GM12873 (cell line): Measurements from ENCODE around the gene C8A.
A peak's percentile ranks its signal among the peaks of the same experiment; 100 is the strongest.

Experiments
- TF ChIP-seq, protein P1 (sequence below): IDR thresholded peaks from 2 replicates; pipeline ENCODE4 v1.5.1; 2012; ENCODE audit warnings: low read depth, mild to moderate bottlenecking, moderate library complexity, low read length, control low read depth; ENCODE audit not compliant: insufficient read depth; ENCODE audit errors: missing control alignments

C8A gene

DNA sequence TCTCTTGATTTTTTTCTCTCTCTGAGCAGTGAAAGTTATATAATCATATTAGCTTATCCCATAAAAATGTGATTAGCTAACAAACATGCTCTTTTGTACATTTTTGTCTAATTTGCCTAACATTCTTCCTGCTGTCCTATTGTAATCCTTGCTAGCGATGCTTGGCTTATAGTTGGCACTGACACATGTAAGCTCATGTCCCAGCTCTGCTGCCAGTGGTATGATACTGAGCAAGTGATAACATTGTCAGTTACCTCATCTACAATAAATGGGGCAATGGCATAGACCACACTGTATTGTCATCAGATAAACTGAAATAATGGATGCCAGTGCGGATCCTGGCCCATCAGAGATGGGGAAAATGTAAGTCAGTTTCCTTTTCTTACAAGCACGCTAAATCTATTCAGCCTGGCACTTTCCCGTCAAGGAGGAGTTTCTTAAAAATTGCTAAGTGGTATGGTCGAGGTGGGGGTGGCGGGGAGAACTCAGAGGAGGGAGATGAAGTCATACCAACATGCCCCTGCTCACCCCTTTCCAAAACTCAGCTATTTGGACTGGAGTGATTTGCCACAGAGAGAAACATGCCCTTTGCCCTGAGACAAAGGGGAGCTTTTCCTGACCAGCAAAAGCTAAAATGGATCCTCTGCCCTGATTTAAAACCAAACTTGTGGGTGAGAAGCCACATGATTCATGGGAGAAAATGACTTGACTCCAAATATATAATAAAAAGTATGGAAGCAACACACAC, 36.7 kb upstream of the C8A start:
- TF ChIP-seq, protein P1, sequence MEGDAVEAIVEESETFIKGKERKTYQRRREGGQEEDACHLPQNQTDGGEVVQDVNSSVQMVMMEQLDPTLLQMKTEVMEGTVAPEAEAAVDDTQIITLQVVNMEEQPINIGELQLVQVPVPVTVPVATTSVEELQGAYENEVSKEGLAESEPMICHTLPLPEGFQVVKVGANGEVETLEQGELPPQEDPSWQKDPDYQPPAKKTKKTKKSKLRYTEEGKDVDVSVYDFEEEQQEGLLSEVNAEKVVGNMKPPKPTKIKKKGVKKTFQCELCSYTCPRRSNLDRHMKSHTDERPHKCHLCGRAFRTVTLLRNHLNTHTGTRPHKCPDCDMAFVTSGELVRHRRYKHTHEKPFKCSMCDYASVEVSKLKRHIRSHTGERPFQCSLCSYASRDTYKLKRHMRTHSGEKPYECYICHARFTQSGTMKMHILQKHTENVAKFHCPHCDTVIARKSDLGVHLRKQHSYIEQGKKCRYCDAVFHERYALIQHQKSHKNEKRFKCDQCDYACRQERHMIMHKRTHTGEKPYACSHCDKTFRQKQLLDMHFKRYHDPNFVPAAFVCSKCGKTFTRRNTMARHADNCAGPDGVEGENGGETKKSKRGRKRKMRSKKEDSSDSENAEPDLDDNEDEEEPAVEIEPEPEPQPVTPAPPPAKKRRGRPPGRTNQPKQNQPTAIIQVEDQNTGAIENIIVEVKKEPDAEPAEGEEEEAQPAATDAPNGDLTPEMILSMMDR: no peak

DNA sequence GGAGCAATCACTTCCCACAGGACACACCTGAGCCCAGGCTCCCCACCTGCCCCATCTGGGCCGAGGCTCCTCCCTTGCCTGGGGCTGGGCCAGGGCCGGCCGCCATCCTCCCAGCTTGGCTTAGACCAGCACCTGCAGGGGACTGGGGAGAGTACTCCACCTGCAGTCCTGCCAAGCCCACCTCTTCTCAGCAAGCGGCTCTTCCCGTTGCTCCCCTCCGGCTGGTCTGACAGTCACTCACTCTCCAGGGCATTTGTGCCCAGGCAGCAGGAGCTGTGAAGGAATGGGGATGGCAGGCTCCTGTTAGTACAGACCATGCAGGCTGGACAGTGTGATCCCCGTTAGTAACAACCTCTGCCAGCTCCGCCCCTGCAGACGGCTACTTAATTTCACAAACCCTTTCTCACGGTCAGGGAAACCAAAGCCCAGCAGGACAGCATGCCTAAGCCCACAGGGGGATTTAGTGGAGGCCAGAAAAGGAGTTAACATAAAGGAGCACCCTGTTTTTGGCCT, 35.2 kb upstream of the C8A start, which contains the start of gene FYB2:
Gene FYB2 (minus strand): TSS at position 18 of the 513 bp plus-strand sequence. CDS start 114 bp downstream, outside the sequence.
- TF ChIP-seq, protein P1: no peak

DNA sequence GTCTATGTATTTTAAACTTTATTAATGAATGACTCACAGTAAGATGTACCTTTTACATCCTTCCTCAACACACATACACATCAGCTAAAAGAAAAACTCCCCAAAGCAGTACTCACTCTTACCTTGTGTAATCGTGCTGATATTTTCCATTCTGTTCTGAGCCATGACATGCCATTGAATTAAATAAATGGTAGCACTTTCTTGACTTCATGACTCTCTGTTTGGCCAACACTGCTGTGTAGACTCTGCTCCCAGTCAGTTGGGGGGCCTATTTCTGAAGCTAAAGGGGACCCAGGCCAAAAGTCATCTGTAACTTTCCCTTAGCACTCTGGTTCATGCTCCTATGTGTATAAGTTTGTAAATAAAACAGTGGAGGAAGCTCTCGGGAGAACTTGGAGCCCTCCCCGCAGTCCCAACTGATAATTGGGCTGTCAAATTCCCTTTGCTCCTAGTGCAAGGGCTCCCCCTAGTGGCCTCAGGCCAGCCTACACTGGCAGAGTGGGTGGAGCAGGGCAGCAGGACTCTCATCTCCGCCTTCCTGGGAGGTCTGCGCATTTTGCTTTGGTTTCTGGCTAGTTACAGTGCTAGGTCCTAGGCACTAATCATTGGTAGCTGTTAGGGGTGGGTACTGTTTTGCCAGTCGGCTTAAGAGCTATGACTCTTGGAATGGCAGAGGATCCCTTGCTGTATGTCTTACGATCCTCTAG, 33.7 kb upstream of the C8A start:
- TF ChIP-seq, protein P1: peak; percentile 98

DNA sequence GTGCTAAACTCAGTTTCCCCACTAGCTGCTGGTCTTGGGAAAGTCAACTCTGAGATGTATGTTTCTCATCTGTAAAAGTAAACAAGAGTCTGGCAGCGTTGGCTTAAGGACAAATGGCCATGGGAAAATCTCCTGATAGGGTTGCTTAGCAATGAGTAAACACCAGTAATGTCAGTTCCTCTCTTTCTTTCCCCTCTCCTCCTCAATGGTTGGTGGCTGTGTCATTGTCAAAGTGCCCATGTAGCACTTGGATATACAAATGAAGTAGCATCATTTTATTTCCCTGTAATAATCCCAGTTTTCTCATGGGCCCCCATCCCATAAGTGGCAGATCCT, 33.2 kb upstream of the C8A start:
- TF ChIP-seq, protein P1: no peak

DNA sequence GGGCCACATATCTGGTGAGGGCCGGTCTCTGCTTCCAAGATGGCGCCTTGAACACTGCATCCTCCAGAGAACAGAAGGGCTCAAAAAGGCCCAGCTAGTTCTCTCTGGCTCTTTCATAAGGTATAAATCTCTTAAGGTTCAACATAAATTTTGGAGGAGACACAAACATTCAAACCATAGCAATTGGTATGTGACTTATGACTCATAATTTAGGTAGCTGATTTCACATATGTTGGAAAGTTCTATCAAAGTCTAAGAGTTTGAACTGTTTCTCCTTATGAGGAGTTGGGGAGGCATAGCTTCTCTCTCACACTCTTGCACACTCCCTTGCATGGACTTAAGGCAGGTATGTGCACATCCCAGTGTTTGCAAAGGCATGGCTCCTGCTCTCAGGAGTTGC, 30.3 kb upstream of the C8A start:
- TF ChIP-seq, protein P1: no peak

DNA sequence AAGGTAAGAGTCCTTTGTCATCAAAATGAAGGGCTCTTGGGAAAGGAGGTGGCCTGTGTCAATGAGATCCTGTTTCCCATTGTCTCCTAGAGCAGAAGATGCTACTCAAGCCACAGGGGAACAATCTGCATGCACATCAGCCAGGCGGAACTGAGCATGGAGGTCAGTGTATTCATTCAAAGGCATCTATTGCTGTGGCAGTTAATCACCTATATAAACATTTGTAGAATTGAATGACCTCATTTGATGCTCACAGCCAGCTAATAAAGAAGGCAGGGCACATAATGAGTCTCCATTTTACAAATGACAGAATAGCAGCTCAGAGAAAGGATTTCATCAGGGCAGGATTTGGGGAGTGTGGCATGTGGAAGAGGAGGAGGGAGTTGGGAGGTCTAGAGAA, 29.7 kb upstream of the C8A start:
- TF ChIP-seq, protein P1: no peak

DNA sequence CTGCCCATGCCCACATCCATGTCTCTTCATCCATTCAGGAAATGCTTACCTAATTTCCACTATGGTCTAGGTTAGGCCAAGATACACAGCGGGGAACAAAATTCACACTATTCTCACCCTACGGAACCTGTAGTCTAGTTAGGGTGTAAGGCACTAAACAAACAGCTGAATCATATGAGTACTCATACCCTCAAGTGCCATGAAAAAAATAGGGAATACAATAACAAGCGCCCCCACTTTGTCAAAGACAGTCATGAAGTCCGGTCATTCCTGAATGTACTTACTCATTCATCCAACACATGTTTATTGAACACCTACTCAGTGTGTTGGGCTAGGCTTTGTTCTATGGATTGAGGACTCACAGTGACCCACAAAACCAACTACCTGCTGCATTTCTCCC, 29.2 kb upstream of the C8A start:
- TF ChIP-seq, protein P1: no peak
